Liver (tissue), 9 donors: ENCODE results near the gene RASGRP3. TPM values are rescaled to one million over a fixed set of nuclear protein-coding genes. Genes with fewer than 3 reads are reported as not detected.

ENCODE experiments used
- DNase-seq: peaks from one replicate; pipeline ENCODE4 v3.0.0-alpha.2; 2017; ENCODE audit warnings: low spot score
- H3K27ac ChIP-seq, 2 donors: one replicate each; pipeline ENCODE4 v1.7.0; 2013; ENCODE audit warnings: inconsistent platforms in 2 of 2, low read length in 2 of 2, control low read depth in 1 of 2, low read depth in 1 of 2, mild to moderate bottlenecking in 1 of 2
- H3K27me3 ChIP-seq, 4 donors: one replicate each; pipeline versions ENCODE4 v1.6.1 to v1.7.0; 2013; ENCODE audit warnings: low read length in 3 of 4, inconsistent platforms in 1 of 4, mild to moderate bottlenecking in 1 of 4, moderate library complexity in 1 of 4; ENCODE audit not compliant: control insufficient read depth in 4 of 4, insufficient read depth in 4 of 4
- H3K36me3 ChIP-seq, 4 donors: one replicate each; pipeline versions ENCODE4 v1.6.1 to v1.7.0; 2013; ENCODE audit warnings: low read length in 3 of 4, mild to moderate bottlenecking in 3 of 4, low read depth in 1 of 4, moderate library complexity in 1 of 4; ENCODE audit not compliant: control insufficient read depth in 4 of 4, insufficient read depth in 3 of 4
- H3K4me1 ChIP-seq, 4 donors: one replicate each; pipeline versions ENCODE4 v1.6.1 to v1.7.0; 2013; ENCODE audit warnings: low read length in 3 of 4, mild to moderate bottlenecking in 3 of 4, moderate library complexity in 1 of 4; ENCODE audit not compliant: control insufficient read depth in 4 of 4, insufficient read depth in 4 of 4
- H3K4me3 ChIP-seq, 3 donors: one replicate each; pipeline versions ENCODE4 v1.6.1 to v1.7.0; 2013; ENCODE audit warnings: low read length in 3 of 3, control low read depth in 1 of 3, low read depth in 1 of 3, mild to moderate bottlenecking in 1 of 3
- H3K9ac ChIP-seq, 2 donors: one replicate each; pipeline ENCODE4 v1.7.0; 2013; ENCODE audit warnings: low read length in 2 of 2, mild to moderate bottlenecking in 2 of 2, moderate library complexity in 2 of 2, control low read depth in 1 of 2, low read depth in 1 of 2
- H3K9me3 ChIP-seq, 4 donors: one replicate each; pipeline versions ENCODE4 v1.6.1 to v1.7.0; 2013; ENCODE audit warnings: low read length in 3 of 4; ENCODE audit not compliant: control insufficient read depth in 4 of 4
- EGR1 ChIP-seq, 2 donors: IDR thresholded peaks; 2 replicates each; pipeline ENCODE4 v1.6.1; 2016 to 2018; ENCODE audit warnings: antibody characterized with exemption in 2 of 2, low read depth in 2 of 2
- FOXA1 ChIP-seq: IDR thresholded peaks from 2 replicates; pipeline ENCODE4 v1.6.1; 2016; ENCODE audit warnings: antibody characterized with exemption
- FOXA2 ChIP-seq: IDR thresholded peaks from 2 replicates; pipeline ENCODE4 v1.6.1; 2016; ENCODE audit warnings: antibody characterized with exemption
- GABPA ChIP-seq, 2 donors: IDR thresholded peaks in 1 of 2; conservative IDR thresholded peaks in 1 of 2; 2 replicates each; pipeline ENCODE4 v1.6.1; 2016; ENCODE audit warnings: antibody characterized with exemption in 2 of 2, mild to moderate bottlenecking in 1 of 2, moderate library complexity in 1 of 2
- HNF4A ChIP-seq, 2 donors: conservative IDR thresholded peaks; 2 replicates each; pipeline ENCODE4 v1.6.1; 2016; ENCODE audit warnings: antibody characterized with exemption in 2 of 2, mild to moderate bottlenecking in 2 of 2
- HNF4G ChIP-seq: IDR thresholded peaks from 2 replicates; pipeline ENCODE4 v1.6.1; 2016; ENCODE audit warnings: antibody characterized with exemption
- JUND ChIP-seq, 2 donors: IDR thresholded peaks; 2 replicates each; pipeline ENCODE4 v1.6.1; 2016; ENCODE audit warnings: antibody characterized with exemption in 2 of 2
- NR2F2 ChIP-seq: IDR thresholded peaks from 2 replicates; pipeline ENCODE4 v1.6.1; 2016; ENCODE audit warnings: antibody characterized with exemption
- RAD21 ChIP-seq, 2 donors: IDR thresholded peaks; 2 replicates each; pipeline ENCODE4 v1.6.1; 2016; ENCODE audit warnings: antibody characterized with exemption in 2 of 2, mild to moderate bottlenecking in 2 of 2
- TAF1 ChIP-seq: conservative IDR thresholded peaks from 2 replicates; pipeline ENCODE4 v1.6.1; 2016; ENCODE audit warnings: antibody characterized with exemption, mild to moderate bottlenecking
- YY1 ChIP-seq: IDR thresholded peaks from 2 replicates; pipeline ENCODE4 v1.6.1; 2016; ENCODE audit warnings: antibody characterized with exemption, mild to moderate bottlenecking
- WGBS: extraction: QIAGEN DNeasy Blood & Tissue Kit; methylation state at CpG from one replicate; pipeline ENCODE4 v1.1.7; 2013; 5-methylcytosine and 5-hydroxymethylcytosine counted together
- polyA plus RNA-seq, 2 donors: library from polyadenylated mRNA; stranded (reverse) in 1 of 2; unstranded in 1 of 2; fragments of 200-250 nt in 1 of 2; fragments of >200 nt in 1 of 2; fragmentation: Nextera tagmentation in 1 of 2; extraction: Ambion mirVana in 1 of 2; gene quantifications; one replicate each; pipeline versions ENCODE4 v1.2.1 to v1.2.3, GENCODE V29; 2013 to 2015
- total RNA-seq, 2 donors: library from RNA; depleted of rRNA; stranded (reverse); fragments of >200 nt; gene quantifications; one replicate each; pipeline ENCODE4 v1.2.3, GENCODE V29; 2014
- TF ChIP-seq, protein P1 (sequence below): IDR thresholded peaks from 2 replicates; pipeline ENCODE4 v1.6.1; 2016; ENCODE audit warnings: antibody characterized with exemption
- TF ChIP-seq, protein P2 (sequence below): fragments of 150-350 bp; IDR thresholded peaks from 2 replicates; pipeline ENCODE4 v1.5.1; 2017; ENCODE audit warnings: improper control_type of control experiment, low read depth, low read length; ENCODE audit not compliant: missing input control
- TF ChIP-seq, protein P3 (sequence below): IDR thresholded peaks from 2 replicates; pipeline ENCODE4 v1.6.1; 2016; ENCODE audit warnings: antibody characterized with exemption, mild to moderate bottlenecking
- TF ChIP-seq, protein P4 (sequence below): IDR thresholded peaks from 2 replicates; pipeline ENCODE4 v1.6.1; 2016; ENCODE audit warnings: antibody characterized with exemption
- TF ChIP-seq, protein P5 (sequence below): IDR thresholded peaks from 2 replicates; pipeline ENCODE4 v1.6.1; 2016; ENCODE audit warnings: antibody characterized with exemption
- donor health status: healthy.
- donor health status: healthy.
- donor health status: healthy.
- donor health status: healthy.
- donor health status: healthy.

RASGRP3 gene
- total and polyA plus RNA-seq, 4 donors = 1.8 to 9.9 (median 7.0) TPM

DNA sequence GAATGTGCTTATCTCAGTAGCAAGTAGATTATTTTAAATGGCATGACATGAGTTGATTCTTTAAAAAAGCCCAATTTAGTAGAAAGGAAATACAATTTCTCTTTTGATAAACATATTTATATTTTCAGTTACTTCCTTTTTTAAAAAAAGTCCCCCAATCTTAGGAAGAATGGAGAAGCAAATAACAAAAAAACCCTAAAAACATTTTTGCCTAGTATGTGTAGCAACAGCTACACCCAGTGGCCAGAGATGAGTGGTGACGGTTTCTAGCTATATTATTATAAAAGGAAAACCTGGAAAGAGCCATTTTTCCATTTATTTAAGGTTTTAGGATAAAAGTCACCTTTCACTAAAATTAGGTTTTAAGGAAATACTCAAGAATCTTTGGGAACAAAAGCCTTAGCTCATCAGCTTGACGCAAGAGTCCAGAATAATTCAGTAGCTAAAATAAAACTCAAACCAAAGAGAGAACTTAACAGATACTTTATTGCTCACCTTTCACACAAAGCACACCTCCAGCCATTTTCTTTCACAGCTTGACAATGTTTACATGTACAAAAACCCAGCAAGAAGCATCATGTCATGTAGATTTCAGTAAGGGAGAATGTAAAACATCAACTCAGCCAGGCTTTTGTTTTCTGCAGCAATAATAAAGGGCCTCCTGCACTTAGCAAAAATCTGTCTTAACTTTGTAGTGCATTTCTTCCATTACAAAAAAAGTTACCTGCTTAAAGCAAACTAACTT, 106.9 kb downstream of the RASGRP3 start:
- peaks cover 10 to 25% (median 19%) of the 10 kb centered on the region in 4 donors for H3K36me3 ChIP-seq
- no peaks in the 10 kb centered on the region for H3K27me3 ChIP-seq
- WGBS = 35% methylated on average over 2 of the region's 2 CpGs
- TF ChIP-seq, protein P1, sequence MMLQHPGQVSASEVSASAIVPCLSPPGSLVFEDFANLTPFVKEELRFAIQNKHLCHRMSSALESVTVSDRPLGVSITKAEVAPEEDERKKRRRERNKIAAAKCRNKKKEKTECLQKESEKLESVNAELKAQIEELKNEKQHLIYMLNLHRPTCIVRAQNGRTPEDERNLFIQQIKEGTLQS = no peak
- TF ChIP-seq, protein P2, sequence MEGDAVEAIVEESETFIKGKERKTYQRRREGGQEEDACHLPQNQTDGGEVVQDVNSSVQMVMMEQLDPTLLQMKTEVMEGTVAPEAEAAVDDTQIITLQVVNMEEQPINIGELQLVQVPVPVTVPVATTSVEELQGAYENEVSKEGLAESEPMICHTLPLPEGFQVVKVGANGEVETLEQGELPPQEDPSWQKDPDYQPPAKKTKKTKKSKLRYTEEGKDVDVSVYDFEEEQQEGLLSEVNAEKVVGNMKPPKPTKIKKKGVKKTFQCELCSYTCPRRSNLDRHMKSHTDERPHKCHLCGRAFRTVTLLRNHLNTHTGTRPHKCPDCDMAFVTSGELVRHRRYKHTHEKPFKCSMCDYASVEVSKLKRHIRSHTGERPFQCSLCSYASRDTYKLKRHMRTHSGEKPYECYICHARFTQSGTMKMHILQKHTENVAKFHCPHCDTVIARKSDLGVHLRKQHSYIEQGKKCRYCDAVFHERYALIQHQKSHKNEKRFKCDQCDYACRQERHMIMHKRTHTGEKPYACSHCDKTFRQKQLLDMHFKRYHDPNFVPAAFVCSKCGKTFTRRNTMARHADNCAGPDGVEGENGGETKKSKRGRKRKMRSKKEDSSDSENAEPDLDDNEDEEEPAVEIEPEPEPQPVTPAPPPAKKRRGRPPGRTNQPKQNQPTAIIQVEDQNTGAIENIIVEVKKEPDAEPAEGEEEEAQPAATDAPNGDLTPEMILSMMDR = peak; percentile 79
- TF ChIP-seq HNF4G = no peak
- TF ChIP-seq, protein P3, sequence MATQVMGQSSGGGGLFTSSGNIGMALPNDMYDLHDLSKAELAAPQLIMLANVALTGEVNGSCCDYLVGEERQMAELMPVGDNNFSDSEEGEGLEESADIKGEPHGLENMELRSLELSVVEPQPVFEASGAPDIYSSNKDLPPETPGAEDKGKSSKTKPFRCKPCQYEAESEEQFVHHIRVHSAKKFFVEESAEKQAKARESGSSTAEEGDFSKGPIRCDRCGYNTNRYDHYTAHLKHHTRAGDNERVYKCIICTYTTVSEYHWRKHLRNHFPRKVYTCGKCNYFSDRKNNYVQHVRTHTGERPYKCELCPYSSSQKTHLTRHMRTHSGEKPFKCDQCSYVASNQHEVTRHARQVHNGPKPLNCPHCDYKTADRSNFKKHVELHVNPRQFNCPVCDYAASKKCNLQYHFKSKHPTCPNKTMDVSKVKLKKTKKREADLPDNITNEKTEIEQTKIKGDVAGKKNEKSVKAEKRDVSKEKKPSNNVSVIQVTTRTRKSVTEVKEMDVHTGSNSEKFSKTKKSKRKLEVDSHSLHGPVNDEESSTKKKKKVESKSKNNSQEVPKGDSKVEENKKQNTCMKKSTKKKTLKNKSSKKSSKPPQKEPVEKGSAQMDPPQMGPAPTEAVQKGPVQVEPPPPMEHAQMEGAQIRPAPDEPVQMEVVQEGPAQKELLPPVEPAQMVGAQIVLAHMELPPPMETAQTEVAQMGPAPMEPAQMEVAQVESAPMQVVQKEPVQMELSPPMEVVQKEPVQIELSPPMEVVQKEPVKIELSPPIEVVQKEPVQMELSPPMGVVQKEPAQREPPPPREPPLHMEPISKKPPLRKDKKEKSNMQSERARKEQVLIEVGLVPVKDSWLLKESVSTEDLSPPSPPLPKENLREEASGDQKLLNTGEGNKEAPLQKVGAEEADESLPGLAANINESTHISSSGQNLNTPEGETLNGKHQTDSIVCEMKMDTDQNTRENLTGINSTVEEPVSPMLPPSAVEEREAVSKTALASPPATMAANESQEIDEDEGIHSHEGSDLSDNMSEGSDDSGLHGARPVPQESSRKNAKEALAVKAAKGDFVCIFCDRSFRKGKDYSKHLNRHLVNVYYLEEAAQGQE = no peak
- no peak for TF ChIP-seq FOXA1
- peak; percentile 92 to 96 for TF ChIP-seq RAD21 (IDR thresholded peaks at IDR 0.05)
- TF ChIP-seq YY1 = no peak
- no peak for TF ChIP-seq GABPA (IDR thresholded peaks at IDR 0.05 in 1 of 2, conservative IDR thresholded peaks at IDR 0.05 in 1 of 2)
- no peak for TF ChIP-seq FOXA2
- no peak for TF ChIP-seq EGR1 (IDR thresholded peaks at IDR 0.05; ENCODE audit: low read depth in 2 of 2)
- TF ChIP-seq HNF4A (conservative IDR thresholded peaks at IDR 0.05) = no peak
- TF ChIP-seq, protein P4, sequence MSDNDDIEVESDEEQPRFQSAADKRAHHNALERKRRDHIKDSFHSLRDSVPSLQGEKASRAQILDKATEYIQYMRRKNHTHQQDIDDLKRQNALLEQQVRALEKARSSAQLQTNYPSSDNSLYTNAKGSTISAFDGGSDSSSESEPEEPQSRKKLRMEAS = no peak
- TF ChIP-seq JUND (IDR thresholded peaks at IDR 0.05) = no peak
- no peak for TF ChIP-seq TAF1
- TF ChIP-seq NR2F2 = peak; percentile 15
- TF ChIP-seq, protein P5, sequence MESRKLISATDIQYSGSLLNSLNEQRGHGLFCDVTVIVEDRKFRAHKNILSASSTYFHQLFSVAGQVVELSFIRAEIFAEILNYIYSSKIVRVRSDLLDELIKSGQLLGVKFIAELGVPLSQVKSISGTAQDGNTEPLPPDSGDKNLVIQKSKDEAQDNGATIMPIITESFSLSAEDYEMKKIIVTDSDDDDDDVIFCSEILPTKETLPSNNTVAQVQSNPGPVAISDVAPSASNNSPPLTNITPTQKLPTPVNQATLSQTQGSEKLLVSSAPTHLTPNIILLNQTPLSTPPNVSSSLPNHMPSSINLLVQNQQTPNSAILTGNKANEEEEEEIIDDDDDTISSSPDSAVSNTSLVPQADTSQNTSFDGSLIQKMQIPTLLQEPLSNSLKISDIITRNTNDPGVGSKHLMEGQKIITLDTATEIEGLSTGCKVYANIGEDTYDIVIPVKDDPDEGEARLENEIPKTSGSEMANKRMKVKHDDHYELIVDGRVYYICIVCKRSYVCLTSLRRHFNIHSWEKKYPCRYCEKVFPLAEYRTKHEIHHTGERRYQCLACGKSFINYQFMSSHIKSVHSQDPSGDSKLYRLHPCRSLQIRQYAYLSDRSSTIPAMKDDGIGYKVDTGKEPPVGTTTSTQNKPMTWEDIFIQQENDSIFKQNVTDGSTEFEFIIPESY = no peak
- H3K9me3 ChIP-seq = no peaks in the 10 kb centered on the region
- DNase-seq = no peak
- no peak overlapping the region for H3K27ac ChIP-seq
- H3K4me3 ChIP-seq = no peak overlapping the region
- no peaks in the 10 kb centered on the region for H3K4me1 ChIP-seq
- no peak overlapping the region for H3K9ac ChIP-seq
